ENCODE data around the gene MAPKAPK2.

The MAPKAPK2 gene

DNA sequence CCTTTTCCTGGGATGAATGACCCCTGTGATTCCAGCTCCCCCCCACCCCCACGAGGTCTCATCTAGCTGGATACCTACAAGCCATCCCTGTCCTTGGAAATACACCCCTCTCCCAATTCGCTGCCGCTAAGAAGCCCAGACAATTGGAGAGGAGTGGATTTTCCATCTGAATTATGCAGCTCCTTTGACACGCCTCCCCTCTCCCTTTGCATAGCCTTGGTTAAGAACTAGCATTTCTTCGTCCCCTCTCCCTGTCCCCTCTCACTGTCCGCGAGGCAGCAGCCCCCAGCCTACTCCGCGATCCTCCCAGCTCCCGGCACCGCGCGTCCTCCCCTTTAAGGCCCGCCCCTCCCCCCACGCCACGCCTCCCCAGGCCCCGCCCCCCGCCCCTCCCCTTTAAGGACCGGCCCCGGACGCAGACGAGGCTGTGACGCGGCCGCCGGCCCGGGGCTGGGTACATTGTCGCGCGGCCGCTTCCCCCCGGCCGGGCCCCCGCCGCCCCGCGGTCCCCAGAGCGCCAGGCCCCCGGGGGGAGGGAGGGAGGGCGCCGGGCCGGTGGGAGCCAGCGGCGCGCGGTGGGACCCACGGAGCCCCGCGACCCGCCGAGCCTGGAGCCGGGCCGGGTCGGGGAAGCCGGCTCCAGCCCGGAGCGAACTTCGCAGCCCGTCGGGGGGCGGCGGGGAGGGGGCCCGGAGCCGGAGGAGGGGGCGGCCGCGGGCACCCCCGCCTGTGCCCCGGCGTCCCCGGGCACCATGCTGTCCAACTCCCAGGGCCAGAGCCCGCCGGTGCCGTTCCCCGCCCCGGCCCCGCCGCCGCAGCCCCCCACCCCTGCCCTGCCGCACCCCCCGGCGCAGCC lies at the start of gene MAPKAPK2 (continued):
- TF ChIP-seq, protein P1, sequence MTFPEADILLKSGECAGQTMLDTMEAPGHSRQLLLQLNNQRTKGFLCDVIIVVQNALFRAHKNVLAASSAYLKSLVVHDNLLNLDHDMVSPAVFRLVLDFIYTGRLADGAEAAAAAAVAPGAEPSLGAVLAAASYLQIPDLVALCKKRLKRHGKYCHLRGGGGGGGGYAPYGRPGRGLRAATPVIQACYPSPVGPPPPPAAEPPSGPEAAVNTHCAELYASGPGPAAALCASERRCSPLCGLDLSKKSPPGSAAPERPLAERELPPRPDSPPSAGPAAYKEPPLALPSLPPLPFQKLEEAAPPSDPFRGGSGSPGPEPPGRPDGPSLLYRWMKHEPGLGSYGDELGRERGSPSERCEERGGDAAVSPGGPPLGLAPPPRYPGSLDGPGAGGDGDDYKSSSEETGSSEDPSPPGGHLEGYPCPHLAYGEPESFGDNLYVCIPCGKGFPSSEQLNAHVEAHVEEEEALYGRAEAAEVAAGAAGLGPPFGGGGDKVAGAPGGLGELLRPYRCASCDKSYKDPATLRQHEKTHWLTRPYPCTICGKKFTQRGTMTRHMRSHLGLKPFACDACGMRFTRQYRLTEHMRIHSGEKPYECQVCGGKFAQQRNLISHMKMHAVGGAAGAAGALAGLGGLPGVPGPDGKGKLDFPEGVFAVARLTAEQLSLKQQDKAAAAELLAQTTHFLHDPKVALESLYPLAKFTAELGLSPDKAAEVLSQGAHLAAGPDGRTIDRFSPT (tag by site-specific recombination; IDR thresholded peaks at IDR 0.05), result no peak
- TF ChIP-seq, protein P2, sequence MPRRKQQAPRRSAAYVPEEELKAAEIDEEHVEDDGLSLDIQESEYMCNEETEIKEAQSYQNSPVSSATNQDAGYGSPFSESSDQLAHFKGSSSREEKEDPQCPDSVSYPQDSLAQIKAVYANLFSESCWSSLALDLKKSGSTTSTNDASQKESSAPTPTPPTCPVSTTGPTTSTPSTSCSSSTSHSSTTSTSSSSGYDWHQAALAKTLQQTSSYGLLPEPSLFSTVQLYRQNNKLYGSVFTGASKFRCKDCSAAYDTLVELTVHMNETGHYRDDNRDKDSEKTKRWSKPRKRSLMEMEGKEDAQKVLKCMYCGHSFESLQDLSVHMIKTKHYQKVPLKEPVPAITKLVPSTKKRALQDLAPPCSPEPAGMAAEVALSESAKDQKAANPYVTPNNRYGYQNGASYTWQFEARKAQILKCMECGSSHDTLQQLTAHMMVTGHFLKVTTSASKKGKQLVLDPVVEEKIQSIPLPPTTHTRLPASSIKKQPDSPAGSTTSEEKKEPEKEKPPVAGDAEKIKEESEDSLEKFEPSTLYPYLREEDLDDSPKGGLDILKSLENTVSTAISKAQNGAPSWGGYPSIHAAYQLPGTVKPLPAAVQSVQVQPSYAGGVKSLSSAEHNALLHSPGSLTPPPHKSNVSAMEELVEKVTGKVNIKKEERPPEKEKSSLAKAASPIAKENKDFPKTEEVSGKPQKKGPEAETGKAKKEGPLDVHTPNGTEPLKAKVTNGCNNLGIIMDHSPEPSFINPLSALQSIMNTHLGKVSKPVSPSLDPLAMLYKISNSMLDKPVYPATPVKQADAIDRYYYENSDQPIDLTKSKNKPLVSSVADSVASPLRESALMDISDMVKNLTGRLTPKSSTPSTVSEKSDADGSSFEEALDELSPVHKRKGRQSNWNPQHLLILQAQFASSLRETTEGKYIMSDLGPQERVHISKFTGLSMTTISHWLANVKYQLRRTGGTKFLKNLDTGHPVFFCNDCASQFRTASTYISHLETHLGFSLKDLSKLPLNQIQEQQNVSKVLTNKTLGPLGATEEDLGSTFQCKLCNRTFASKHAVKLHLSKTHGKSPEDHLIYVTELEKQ (tag by site-specific recombination; IDR thresholded peaks at IDR 0.05; ENCODE audit: borderline replicate concordance), result no peak
- TF ChIP-seq HOXA7 (CRISPR knock-in tag; IDR thresholded peaks at IDR 0.05; ENCODE audit: borderline replicate concordance), result no peak
- no peak for TF ChIP-seq ZBTB21 (tag by site-specific recombination; IDR thresholded peaks at IDR 0.05)
- no peak for TF ChIP-seq ZNF404 (tag by site-specific recombination; IDR thresholded peaks at IDR 0.05)
- no peak for TF ChIP-seq ZNF366 (tag by site-specific recombination; conservative IDR thresholded peaks at IDR 0.05)
- no peak for TF ChIP-seq ZNF830 (tag by site-specific recombination; IDR thresholded peaks at IDR 0.05; ENCODE audit: low read depth)
- no peak for TF ChIP-seq KLF1 (tag by site-specific recombination; IDR thresholded peaks at IDR 0.05)
- TF ChIP-seq ZNF214 (tag by site-specific recombination; IDR thresholded peaks at IDR 0.05; ENCODE audit: borderline replicate concordance), result no peak
- TF ChIP-seq ZNF600 (tag by site-specific recombination; IDR thresholded peaks at IDR 0.05), result no peak
- no peak for TF ChIP-seq ZNF221 (tag by site-specific recombination; IDR thresholded peaks at IDR 0.05; ENCODE audit: borderline replicate concordance)
- no peak for TF ChIP-seq ZNF140 (tag by site-specific recombination; IDR thresholded peaks at IDR 0.05)
- TF ChIP-seq, protein P3, sequence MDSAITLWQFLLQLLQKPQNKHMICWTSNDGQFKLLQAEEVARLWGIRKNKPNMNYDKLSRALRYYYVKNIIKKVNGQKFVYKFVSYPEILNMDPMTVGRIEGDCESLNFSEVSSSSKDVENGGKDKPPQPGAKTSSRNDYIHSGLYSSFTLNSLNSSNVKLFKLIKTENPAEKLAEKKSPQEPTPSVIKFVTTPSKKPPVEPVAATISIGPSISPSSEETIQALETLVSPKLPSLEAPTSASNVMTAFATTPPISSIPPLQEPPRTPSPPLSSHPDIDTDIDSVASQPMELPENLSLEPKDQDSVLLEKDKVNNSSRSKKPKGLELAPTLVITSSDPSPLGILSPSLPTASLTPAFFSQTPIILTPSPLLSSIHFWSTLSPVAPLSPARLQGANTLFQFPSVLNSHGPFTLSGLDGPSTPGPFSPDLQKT (IDR thresholded peaks at IDR 0.05; ENCODE audit: borderline replicate concordance, low read depth, low read length), result no peak
- no peak for TF ChIP-seq ZNF837 (tag by site-specific recombination; IDR thresholded peaks at IDR 0.05)
- TF ChIP-seq ZFP37 (tag by site-specific recombination; IDR thresholded peaks at IDR 0.05), result no peak
- TF ChIP-seq, protein P4, sequence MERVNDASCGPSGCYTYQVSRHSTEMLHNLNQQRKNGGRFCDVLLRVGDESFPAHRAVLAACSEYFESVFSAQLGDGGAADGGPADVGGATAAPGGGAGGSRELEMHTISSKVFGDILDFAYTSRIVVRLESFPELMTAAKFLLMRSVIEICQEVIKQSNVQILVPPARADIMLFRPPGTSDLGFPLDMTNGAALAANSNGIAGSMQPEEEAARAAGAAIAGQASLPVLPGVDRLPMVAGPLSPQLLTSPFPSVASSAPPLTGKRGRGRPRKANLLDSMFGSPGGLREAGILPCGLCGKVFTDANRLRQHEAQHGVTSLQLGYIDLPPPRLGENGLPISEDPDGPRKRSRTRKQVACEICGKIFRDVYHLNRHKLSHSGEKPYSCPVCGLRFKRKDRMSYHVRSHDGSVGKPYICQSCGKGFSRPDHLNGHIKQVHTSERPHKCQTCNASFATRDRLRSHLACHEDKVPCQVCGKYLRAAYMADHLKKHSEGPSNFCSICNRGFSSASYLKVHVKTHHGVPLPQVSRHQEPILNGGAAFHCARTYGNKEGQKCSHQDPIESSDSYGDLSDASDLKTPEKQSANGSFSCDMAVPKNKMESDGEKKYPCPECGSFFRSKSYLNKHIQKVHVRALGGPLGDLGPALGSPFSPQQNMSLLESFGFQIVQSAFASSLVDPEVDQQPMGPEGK (tag by site-specific recombination; IDR thresholded peaks at IDR 0.05), result peak; percentile 61
- no peak for TF ChIP-seq ZNF10 (tag by site-specific recombination; IDR thresholded peaks at IDR 0.05)
- TF ChIP-seq SETDB1 (IDR thresholded peaks at IDR 0.05; ENCODE audit: insufficient read length, low read length), result no peak
- TF ChIP-seq ZNF677 (tag by site-specific recombination; IDR thresholded peaks at IDR 0.05), result no peak
- no peak for TF ChIP-seq ZBTB8A (tag by site-specific recombination; IDR thresholded peaks at IDR 0.05)
- TF ChIP-seq ZNF664 (tag by site-specific recombination; IDR thresholded peaks at IDR 0.05), result no peak
- peak; percentile 49; the same call in 1 of the 2 replicates for TF ChIP-seq KLF10 (tag by site-specific recombination; IDR thresholded peaks at IDR 0.05)
- TF ChIP-seq ZNF76 (tag by site-specific recombination; IDR thresholded peaks at IDR 0.05; ENCODE audit: borderline replicate concordance, low read depth), result no peak
- peak; percentile 83 for TF ChIP-seq PRDM10 (tag by site-specific recombination; IDR thresholded peaks at IDR 0.05)
- TF ChIP-seq ZBTB17 (tag by site-specific recombination; IDR thresholded peaks at IDR 0.05), result peak; percentile 65; the same call in 1 of the 2 replicates
- no peak for TF ChIP-seq ZNF146 (tag by site-specific recombination; IDR thresholded peaks at IDR 0.05)
- TF ChIP-seq SP3 (tag by site-specific recombination; IDR thresholded peaks at IDR 0.05), result peak; percentile 66

Measured in HEK293 (cell line).